Progenitor cell of endocrine pancreas (in vitro differentiated cells): ENCODE results near the gene CDK1. TPM values are rescaled to one million over a fixed set of nuclear protein-coding genes. Genes with fewer than 3 reads are reported as not detected.

Experiments used
- DNase-seq: peaks from one replicate; pipeline ENCODE4 v3.0.0; 2021; ENCODE audit warnings: low spot score; ENCODE audit not compliant: unreplicated experiment
- H3K27ac Mint-ChIP-seq: 2 replicates; pipeline ENCODE4 v1.8.0; 2021; ENCODE audit warnings: mild to moderate bottlenecking, moderate library complexity, mixed read lengths
- H3K27me3 Mint-ChIP-seq: 2 replicates; pipeline ENCODE4 v1.8.0; 2021; ENCODE audit warnings: mixed read lengths
- H3K36me3 Mint-ChIP-seq: 2 replicates; pipeline ENCODE4 v1.8.0; 2022; ENCODE audit warnings: mixed read lengths; ENCODE audit not compliant: insufficient read depth
- H3K4me1 Mint-ChIP-seq: 2 replicates; pipeline ENCODE4 v1.8.0; 2021; ENCODE audit warnings: low read depth, mixed read lengths
- H3K4me3 Mint-ChIP-seq: 2 replicates; pipeline ENCODE4 v1.8.0; 2021; ENCODE audit warnings: low read depth, mild to moderate bottlenecking, moderate library complexity, mixed read lengths
- H3K9me3 Mint-ChIP-seq: 2 replicates; pipeline ENCODE4 v1.8.0; 2021; ENCODE audit warnings: low read depth, mixed read lengths
- CTCF ChIP-seq: fragments of 200-600 bp; sonication (generic); IDR thresholded peaks from one replicate; pipeline ENCODE4 v1.5.0; 2021; ENCODE audit warnings: antibody characterized with exemption, mild to moderate bottlenecking; ENCODE audit not compliant: unreplicated experiment
- total RNA-seq: library from RNA; stranded (reverse); gene quantifications from 2 replicates; pipeline ENCODE4 v1.2.1, GENCODE V29; 2021

CDK1 gene
- total RNA-seq, 1 donor from 2014 or later: 38.2 TPM

DNA sequence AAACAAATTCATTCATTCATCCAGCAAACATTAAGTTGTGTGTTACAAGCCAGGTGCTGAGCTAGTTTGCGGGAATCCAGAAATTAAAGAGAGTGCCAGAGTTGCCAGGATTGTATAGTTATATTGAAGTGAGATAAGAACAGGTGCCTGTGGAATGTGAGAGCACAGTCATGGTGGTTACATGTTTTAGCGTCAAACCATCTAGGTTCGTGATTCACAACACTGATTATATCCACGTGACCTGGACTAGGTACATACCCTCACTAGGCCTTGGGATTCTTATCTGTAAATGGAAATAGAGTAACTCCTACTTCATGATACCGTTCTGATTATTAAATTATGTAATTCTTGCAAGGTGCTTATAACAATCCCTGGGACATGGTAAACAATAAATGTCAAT is 24.5 kb upstream of the CDK1 start:
- Mint-ChIP-seq H3K36me3 (no peaks in the 10 kb centered on the region), H3K9me3 (no peaks in the 10 kb centered on the region), H3K4me3 (no peak overlapping the region), H3K27ac (no peak overlapping the region), H3K27me3 (peaks cover 3% of the 10 kb centered on the region), H3K4me1 (no peaks in the 10 kb centered on the region)
- no peak for DNase-seq
- no peak for TF ChIP-seq CTCF

- no peak for TF ChIP-seq CTCF
- Mint-ChIP-seq H3K27me3 (peaks cover 3% of the 10 kb centered on the region), H3K27ac (no peak overlapping the region), H3K4me1 (no peaks in the 10 kb centered on the region), H3K36me3 (no peaks in the 10 kb centered on the region), H3K9me3 (no peaks in the 10 kb centered on the region), H3K4me3 (no peak overlapping the region)
- no peak for DNase-seq
Measured at GRCh38 chr10:60757420-60757895, 20.8 kb upstream of the CDK1 start.

GRCh38 chr10:60759181-60759580 is 19.1 kb upstream of the CDK1 start:
- Mint-ChIP-seq H3K27me3 (peaks cover 3% of the 10 kb centered on the region), H3K9me3 (no peaks in the 10 kb centered on the region), H3K4me1 (no peaks in the 10 kb centered on the region), H3K36me3 (no peaks in the 10 kb centered on the region), H3K27ac (no peak overlapping the region), H3K4me3 (no peak overlapping the region)
- no peak for TF ChIP-seq CTCF
- no peak for DNase-seq

GRCh38 chr10:60760711-60761210 is 17.5 kb upstream of the CDK1 start:
- TF ChIP-seq CTCF: no peak
- no peaks in the 10 kb centered on the region for H3K36me3 Mint-ChIP-seq
- H3K27me3 Mint-ChIP-seq: peaks cover 3% of the 10 kb centered on the region
- no peaks in the 10 kb centered on the region for H3K9me3 Mint-ChIP-seq
- DNase-seq: no peak
- no peak overlapping the region for H3K4me3 Mint-ChIP-seq
- H3K4me1 Mint-ChIP-seq: no peaks in the 10 kb centered on the region
- H3K27ac Mint-ChIP-seq: no peak overlapping the region

DNA sequence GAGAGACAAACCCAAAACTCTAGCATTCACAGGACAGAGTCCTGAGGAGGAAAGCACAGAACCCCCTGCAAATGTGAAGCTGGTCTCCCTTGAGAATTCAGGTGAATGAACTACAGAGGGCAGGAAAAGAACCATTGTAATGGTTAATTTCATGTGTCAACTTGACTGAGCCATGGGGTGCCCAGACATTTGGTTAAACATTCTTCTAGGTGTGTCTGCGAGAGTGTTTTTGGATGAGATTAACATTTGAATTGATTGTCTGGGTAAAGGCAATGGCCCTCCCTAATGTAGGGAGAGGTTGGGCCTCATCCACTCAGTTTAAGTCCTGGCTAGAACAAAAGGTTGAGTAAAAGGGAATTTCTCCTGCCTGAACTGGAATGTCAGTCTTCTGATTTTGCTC is 15.7 kb upstream of the CDK1 start:
- Mint-ChIP-seq H3K27me3 (no peaks in the 10 kb centered on the region), H3K36me3 (no peaks in the 10 kb centered on the region), H3K27ac (no peak overlapping the region), H3K9me3 (no peaks in the 10 kb centered on the region), H3K4me1 (no peaks in the 10 kb centered on the region), H3K4me3 (no peak overlapping the region)
- TF ChIP-seq CTCF: no peak
- no peak for DNase-seq
